Colon (tissue), 2 donors: ENCODE data around the gene FIBP.
A peak's percentile ranks its signal among the peaks of the same experiment; 100 is the strongest.

ENCODE experiments used
- FAIRE-seq: peaks from 2 replicates; lab custom pipeline; 2012; peaks lifted over from hg19 to GRCh38; lab: Jason Lieb, UNC
- donor health status: control.
- donor health status: control.

FIBP gene

DNA sequence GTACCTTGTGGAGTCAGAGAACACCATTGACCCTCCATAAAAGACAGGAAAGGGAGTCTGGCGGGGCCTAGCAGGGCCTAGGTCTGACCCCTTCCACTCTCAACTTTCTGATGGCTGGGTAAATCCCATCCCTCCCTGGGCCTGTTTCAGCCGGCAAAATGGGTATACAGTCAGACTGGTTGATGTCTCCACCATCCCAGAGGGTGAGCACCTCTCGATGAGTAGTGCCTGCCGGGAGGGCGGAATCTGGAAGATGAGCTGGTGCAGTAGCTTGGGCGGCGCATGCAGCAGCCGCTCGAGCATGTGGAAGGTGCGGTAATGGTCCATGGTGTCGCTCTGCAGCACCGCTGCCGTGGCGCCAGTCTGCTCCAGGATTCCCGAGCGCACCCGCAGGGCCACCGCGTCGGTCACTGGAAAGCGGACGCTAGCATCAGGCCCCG, 528 bp downstream of the FIBP start:
- FAIRE-seq, result no peak

DNA sequence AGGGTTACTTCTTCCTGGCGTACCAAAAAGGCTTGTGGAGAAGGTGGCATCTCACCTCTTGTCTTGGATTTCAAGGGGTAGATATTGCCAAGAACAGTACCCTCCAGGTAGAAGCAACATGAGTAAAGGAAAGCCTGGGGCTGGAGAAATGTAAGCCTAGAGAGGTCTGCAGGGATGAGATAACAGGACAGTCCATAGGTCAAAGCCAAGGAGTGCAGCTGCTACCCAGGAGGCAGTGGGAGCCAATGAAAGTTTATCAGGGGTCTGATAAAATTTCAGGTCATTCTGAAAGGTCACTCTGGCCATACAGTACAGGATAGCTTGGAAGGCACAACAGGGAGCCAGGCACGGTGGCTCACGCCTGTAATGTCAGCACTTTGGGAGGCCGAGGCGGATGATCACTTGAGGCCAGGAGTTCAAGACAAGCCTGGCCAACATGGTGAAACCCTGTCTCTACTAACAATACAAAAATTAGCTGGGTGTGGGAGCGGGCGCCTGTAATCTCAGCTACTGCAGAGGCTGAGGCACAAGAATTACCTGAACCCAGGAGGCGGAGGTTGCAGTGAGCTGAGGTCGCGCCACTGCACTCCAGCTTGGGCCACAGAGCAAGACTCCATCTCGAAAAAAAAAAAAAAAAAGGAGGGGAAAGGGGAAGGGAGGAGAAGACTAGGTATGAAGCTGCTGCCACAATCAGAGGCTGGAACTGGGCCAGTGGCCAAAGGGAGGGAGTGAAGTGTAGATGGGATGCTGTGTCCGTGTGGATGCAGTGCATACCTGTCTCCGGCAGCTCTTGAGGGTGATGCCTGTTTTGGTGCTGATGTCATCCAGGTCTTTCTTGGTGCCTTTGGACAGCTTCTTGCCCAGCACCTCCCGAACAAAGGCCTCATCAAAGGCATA, 1.2 kb downstream of the FIBP start:
- no peak for FAIRE-seq

DNA sequence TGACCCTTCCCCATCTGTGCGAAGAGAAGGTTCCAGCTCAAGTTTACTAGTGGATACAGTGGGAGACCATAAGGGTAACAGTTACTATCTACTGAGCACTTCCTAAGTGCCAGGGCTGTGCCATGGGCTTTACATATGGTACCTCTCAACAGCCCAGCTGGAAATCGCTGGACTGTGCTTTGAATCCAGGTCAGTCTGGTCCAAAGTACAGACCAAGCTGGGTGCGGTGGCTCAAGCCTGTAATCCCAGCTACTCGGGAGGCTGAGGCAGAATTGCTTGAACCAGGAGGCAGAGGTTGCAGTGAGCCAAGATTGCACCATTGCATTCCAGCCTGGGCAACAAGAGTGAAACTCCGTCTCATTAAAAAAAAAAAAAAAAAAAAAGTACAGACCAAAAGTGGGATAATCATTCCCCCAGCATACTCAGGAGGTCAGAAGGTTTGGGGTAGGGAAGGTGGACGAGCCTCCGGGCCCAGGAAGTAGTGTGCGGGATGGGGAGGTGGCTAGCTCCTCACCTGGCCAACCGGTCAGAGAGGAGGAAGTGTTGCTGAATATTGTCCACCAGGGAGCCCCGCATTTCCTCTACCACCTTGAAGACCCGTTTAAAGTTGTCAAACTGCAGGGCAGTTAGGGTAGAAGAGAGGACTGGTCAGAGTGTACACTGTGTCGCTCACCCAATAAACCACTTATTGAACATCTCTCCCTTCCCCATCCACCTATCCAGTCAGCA, 2.3 kb downstream of the FIBP start:
- FAIRE-seq, result no peak

DNA sequence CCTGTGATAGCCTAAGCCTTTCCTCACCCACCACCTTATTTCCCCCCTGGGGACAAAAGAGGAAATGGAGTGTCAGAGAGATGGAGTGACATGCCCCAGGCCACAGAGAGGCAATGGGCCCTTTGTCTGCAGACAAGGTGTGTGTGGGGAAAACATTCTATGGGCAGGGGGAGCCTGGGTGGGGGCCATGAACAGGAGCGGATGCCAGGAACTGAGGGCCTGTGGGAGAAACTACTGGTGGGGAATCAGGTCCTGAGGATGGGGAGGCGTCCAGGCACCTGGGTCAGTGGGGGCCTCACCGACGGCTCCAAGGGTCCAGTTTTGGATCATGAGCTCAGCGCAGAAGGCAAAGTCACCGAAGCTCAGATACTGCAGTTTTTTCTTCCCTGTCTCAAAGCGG, 3.0 kb downstream of the FIBP start:
- FAIRE-seq, result no peak

DNA sequence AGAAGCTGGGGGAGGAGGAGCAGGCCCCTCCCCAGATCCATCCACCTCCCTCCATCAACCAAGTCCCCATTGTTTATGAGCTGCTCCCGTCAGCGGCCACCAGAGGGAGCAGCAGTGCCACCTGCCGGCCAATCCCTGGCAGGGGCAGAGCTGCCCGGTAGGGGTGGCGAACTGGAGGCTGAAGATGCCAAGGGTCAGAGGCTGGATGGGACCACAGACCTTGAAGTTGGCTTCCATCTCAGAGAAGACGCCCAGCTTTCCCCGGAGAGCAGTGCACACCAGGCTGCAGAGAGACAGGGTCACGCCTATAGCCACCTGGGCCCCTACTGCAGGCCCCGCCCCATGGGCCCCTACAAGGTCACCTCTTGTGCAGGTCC, 3.6 kb downstream of the FIBP start:
- FAIRE-seq, result no peak

DNA sequence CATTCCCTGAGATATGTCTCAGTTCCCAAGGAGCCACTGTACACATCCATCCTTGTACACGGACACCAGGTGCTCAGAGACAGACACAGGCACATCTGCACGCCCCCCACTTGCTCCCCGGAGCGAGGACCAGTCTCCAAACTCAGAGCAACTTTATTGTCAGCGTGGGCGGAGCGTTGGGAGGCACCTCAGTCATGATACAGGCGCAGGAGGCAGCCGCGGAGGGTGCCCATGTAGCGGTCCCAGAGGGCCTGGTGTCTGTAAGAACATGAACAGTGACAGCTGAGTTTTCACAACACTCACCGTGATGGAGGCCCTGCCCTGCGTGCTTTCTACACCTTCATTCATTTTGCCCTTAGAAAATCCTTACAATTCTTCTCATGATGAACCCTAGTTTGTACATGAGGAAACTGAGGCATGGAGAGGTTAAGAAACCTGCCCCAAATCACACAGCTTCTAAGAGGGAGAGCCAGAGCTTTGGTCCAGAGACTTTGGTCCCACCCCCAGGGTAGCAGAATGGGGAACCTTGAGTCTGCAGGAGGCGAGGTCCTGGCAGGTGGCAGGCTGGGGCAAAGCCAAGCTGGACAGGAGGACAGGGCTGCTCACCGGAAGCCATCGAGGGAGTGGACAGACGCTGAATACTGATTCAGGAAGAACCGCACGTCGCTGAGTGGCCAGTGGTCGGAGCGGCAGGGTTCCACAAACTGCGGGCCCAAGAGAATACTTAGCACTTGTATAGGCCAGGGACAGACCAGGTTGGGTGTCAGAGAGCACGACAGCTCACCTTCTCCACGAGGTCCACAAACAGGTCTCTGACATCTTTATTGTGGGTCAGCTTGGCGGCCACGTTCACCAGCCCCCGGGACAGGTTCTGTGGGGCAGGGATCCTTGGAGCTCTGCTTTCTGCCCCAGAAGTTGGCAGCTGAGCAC, 4.2 kb downstream of the FIBP start:
- no peak for FAIRE-seq

DNA sequence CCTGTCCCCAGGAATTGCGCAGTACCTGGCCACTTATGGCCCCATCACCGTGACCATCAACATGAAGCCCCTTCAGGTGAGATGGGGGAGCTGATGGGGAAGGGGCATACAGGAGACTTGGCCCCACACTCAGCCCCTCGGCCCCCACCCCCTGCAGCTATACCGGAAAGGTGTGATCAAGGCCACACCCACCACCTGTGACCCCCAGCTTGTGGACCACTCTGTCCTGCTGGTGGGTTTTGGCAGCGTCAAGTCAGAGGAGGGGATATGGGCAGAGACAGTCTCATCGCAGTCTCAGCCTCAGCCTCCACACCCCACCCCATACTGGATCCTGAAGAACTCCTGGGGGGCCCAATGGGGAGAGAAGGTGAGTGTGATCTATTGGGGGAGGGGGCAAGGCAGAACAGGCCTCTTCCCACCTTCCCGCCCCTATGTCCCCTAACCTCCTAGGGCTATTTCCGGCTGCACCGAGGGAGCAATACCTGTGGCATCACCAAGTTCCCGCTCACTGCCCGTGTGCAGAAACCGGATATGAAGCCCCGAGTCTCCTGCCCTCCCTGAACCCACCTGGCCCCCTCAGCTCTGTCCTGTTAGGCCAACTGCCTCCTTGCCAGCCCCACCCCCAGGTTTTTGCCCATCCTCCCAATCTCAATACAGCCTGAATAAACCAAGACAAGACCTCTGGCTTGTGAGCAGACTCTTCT, 5.1 kb downstream of the FIBP start:
- no peak for FAIRE-seq

DNA sequence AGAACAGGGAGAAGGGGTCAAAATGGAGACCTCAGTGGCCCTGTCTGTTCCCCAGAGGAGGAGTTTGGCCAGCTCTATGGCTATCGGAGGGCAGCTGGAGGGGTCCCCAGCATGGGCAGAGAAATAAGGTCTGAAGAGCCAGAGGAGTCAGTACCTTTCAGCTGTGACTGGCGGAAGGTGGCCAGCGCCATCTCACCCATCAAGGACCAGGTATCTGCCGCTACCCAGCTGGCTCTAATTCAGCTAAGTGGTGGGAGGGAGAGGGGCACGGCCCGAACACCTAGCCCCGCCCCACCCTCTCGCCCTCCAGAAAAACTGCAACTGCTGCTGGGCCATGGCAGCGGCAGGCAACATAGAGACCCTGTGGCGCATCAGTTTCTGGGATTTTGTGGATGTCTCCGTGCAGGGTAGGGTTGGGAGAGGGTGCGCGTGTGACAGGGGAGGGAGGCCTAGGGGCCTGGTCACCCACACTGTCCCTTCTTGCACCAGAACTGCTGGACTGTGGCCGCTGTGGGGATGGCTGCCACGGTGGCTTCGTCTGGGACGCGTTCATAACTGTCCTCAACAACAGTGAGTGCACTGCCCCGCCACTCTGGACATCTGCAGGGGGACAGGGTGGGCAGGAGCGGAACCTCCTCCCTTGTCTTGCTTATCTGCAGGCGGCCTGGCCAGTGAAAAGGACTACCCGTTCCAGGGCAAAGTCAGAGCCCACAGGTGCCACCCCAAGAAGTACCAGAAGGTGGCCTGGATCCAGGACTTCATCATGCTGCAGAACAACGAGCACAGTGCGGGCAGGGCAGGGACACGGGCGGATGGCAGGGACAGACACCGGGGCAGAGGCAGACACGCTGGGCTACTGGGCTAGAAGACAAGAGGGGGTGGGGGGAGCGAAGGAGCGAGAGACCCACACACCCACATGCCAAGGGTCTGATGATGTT, 5.9 kb downstream of the FIBP start:
- no peak for FAIRE-seq

DNA sequence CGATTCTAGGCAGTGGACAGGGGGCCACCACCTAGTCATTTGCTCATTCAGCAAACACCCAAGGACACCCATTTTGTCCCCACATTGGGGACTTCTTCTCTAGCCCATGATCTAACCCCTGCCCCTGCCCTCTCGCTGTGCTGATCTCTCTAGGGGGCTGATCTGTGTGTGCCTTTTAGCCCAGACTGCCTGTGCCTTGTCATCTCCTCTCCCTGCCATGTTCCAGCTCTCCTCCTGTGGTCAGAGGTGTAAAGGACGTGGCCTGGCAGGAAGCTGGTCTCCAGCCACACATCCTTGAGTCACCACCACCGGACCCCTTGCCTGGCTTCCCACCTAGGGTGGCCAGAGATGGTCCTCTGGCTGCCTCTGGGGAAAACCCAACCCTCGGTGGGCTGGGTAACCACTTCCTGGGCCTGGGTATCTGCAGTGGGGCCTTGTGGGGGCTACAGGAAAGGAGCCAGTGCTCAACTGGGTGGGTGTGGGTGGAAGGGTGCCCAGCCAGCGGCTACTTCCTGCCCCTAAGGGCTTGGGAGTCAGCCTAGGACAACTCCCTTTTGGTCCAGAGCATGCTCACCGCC, 7.3 kb downstream of the FIBP start:
- no peak for FAIRE-seq

DNA sequence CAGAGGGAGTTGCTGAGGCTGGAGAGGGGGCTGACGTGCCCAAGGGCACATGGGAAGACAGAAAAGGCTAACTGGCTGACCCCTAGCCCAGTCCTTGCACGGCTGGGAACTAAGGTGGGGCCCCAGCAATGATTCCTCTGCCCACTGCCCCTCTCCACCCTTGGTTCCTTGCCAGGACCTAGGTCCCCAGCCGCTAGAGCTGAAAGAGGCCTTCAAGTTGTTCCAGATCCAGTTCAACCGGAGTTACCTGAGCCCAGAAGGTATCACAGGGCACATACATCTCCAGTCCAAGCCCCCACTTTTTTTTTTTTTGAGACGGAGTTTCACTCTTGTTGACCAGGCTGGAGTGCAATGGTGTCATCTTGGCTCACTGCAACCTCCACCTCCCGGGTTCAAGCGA, 8.2 kb downstream of the FIBP start:
- FAIRE-seq, result no peak

DNA sequence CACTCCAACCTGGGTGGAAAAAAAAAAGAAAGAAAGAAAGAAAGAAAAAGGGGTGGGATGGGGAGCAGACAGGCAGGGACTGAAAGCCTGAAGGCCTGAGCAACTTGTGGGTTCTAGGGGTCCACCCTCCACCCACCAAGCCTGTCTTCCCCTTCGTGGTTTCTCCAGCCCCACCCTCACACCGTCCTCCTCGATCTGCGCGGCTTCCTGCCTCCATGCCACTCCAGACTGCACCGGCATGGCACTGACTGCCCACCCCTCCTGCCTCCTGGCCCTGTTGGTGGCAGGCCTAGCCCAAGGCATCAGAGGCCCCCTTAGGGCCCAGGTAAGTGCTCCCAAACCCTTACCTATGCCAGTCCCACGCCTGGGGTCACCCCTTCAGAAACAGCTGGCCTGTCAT, 8.7 kb downstream of the FIBP start, which contains the start of gene CTSW:
Gene CTSW, plus strand, starts transcription at position 221 of the 400 bp plus-strand sequence. Its CDS starts 18 bp downstream, at position 239.
- no peak for FAIRE-seq

DNA sequence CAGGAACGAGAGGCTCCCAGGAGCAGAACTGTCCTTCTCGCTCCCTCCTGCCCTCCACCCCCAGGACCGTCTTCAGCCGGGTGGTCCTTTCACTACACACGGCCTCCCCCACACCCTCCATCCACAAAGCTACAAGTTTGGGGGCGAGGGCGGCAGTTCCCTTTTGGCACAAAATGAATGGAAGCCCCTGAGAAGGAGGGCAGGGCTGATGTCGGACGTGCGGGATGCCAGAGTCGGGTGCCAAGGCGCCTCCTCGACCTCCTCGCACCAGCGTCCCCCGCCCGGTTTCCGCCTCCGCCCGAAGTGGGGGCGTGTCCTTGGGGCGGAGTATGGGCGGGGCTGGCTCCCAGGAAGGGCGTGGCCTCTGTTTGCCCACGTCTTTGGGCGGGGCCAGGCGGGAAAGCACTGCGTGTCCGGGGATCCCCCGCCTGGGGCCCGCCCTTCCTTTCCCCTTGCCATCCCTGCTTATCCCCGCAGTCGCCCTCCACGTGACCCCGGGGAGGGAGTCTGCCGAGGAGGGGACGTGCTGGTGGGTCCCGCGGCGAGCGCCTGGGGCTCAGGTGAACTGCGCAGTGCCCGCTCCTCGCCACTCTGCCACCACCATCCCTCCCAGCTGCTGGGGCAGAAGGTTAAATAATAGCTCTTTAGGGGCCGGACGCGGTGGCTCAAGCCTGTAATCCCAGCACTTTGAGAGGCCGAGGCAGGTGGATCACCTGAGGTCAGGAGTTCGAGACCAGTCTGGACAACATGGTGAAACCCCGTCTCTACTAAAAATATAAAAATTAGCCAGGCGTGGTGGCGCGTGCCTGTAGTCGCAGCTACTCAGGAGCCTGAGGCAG, 14.7 kb downstream of the FIBP start:
- peak; percentile 38 for FAIRE-seq

DNA sequence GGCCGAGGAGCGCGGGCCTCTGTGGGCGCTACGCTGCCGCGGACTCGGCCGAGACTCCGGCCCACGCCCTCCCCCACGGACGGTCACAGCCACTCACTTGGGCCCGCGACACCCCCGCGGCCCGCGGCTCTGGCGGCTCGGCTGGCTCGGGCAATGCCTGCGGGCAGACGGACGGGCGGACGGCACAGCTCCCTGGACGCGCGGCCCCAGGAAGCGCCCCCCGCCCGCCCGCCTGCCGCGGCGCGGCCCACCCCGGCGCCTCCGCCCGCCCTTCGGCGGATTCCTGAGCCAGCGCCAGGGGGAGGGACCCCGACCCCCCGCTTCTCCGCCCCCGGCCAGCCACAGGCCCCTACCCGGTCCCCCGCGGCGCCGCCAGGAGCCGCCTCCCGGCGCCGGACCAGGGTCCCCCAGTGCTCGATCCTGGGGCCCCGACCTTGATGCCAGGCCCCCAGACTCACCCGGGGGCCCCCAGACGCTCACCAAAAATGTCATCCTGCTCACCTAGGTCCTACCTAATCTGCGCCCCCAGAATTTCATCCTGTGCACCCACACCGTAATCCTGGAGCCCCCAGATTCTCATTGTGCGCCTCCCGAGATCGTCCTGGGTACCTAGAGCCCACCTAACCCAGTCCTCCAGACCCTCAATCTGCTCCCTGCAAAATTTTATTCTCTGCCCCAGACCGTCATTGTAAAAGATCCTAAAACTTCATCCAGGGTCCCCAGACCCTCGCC, 15.5 kb downstream of the FIBP start, which contains the start of gene EFEMP2:
Gene EFEMP2, minus strand, starts transcription at position 215 of the 732 bp plus-strand sequence. CDS start 446 bp downstream, outside the sequence.
- no peak for FAIRE-seq

DNA sequence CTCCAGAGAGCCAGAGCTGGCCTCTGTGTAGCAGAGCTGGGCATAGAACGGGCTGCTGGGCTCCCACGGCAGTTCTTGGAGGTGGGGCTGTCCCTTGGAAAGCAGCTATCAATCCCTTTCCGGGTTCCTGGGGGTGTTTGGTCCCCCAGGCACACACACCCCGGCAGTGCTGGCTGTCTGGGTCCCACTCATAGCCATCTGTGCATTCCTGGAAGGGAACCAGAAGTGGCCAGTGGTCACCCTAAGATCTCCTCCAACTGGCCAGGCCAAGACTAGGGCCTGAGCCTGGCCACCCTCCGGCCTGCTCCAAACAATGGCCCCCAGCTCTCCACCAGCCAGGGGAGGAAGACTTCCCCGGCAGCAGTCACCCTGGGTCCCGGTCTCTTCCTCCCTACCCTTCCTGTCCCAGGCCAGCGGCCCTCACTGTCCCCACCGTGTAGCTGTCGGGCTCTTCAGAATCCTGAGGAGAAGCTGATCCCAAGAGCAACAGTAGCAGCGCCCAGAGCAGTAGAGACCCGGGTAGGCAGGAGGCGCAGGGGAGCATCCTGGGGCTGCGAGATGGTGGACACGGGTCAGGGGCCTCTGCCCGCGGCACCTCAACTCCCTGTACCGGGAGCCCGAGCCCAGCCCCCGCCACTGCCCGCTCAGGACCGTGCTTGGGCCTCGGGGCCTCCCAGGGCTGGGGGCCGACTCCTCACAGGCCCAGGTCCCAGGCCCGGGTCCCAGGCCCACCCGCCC, 16.3 kb downstream of the FIBP start:
- FAIRE-seq, result no peak

DNA sequence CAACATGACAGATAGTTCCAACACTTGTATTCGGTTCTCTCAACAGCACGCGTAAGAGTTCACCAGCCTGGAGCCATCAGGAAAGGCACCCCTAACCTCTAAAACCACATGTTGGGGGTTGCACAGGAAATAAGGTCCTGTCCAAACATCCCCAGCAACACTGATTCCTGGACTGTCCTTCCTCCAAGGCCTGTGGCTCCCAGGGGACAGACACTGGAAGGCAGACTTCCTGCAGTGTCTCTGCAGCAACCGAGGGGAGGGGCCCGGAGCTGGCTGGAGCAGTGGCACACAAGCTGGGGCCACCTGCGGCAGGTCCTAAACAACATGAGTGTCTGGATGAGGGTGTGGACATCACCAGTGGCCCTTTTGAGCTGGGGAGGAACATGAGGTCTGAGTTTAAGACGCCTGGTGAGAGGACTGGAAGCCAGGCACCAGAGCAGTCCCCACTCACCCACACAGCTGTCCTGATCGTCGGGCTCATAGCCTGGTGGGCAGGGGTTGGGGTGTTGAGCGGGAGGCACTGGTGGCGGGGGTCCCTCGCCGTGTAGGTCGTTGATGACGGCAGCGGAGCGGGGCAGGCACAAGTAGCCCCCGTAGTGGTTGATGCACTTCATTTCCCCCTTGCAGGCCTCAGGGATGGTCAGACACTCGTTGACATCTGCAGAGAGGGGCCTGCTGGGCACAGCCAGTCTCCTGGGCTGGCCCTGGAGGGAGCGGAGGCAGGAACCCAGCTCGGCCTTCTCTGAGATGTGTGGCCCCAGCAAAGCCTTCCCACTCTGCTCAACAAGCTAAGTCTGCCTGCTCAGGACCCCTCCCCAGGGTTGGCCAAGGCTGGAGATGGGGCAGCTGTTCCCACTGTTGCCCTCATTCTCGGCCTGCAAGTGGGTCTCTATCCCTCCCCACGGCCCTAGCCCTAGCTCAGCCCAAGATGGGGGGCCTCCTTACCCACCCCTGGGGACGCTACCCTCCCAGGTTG, 17.3 kb downstream of the FIBP start:
- FAIRE-seq, result no peak

DNA sequence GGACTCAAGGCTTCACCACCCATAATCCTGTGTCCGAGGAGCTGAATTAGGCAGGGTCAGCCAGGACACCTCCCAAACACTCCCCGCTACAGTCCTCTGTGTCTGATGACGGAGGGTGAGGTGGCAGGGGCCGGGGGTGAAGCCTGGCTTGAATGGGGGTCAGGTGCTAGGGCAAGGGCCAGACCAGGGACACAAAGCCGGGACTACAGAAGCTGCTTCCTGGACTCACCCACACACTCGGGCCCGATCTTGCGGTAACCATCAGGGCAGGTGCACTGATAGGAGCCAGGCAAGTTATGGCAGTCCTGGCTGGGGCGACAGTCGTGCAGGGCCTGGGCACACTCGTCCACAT, 18.0 kb downstream of the FIBP start:
- no peak for FAIRE-seq
